Spinal cord (tissue), 10 donors: ENCODE results near the gene GGT5. TPM values are rescaled to one million over a fixed set of nuclear protein-coding genes. Genes with fewer than 3 reads are reported as not detected.
A peak's percentile ranks its signal among the peaks of the same experiment; 100 is the strongest.
"Not testable (repeated sequence)": the region's sequence is repeated elsewhere in the genome, so short reads cannot be mapped to it uniquely, and the experiment has no call there.

Experiments used
- DNase-seq, 6 donors: peaks; one replicate each; pipeline versions ENCODE4 v3.0.0 to v3.0.0-alpha.2; 2013 to 2015; ENCODE audit warnings: low spot score in 6 of 6, low read depth in 4 of 6
- H3K27ac ChIP-seq: one replicate; pipeline ENCODE4 v1.5.1; 2013; ENCODE audit warnings: low read depth, low read length, control low read depth
- H3K27me3 ChIP-seq: one replicate; pipeline ENCODE4 v1.6.1; 2013; ENCODE audit warnings: low read length; ENCODE audit not compliant: control insufficient read depth, insufficient read depth
- H3K36me3 ChIP-seq: one replicate; pipeline ENCODE4 v1.6.1; 2013; ENCODE audit warnings: low read length; ENCODE audit not compliant: control insufficient read depth, insufficient read depth
- H3K4me1 ChIP-seq: one replicate; pipeline ENCODE4 v1.6.1; 2013; ENCODE audit warnings: low read length; ENCODE audit not compliant: control insufficient read depth, insufficient read depth
- H3K4me3 ChIP-seq: one replicate; pipeline ENCODE4 v1.5.1; 2013; ENCODE audit warnings: low read depth, low read length, control low read depth
- H3K9me3 ChIP-seq: one replicate; pipeline ENCODE4 v1.6.1; 2013; ENCODE audit warnings: low read length; ENCODE audit not compliant: control insufficient read depth, insufficient read depth
- WGBS: methylation state at CpG from one replicate; pipeline ENCODE4 v1.1.5; 2013; ENCODE audit warnings: missing lambda C conversion rate; ENCODE audit not compliant: insufficient coverage; 5-methylcytosine and 5-hydroxymethylcytosine counted together
- polyA plus RNA-seq, 2 donors: library from polyadenylated mRNA; unstranded; fragments of 120-200 nt; gene quantifications; one replicate each; pipeline ENCODE4 v1.2.1, GENCODE V29; 2013; ENCODE audit not compliant: insufficient read length in 2 of 2
- total RNA-seq, 2 donors: library from RNA; depleted of rRNA in 1 of 2; stranded (reverse); fragments of 120-200 nt in 1 of 2; fragments of >200 nt in 1 of 2; gene quantifications; one replicate each; pipeline versions ENCODE4 v1.2.3 to v1.2.4, GENCODE V29; 2013 to 2014
- donor health status: healthy.

Gene GGT5
- total and polyA plus RNA-seq, 4 donors: 2.9 to 12.3 (median 9.4) TPM

DNA sequence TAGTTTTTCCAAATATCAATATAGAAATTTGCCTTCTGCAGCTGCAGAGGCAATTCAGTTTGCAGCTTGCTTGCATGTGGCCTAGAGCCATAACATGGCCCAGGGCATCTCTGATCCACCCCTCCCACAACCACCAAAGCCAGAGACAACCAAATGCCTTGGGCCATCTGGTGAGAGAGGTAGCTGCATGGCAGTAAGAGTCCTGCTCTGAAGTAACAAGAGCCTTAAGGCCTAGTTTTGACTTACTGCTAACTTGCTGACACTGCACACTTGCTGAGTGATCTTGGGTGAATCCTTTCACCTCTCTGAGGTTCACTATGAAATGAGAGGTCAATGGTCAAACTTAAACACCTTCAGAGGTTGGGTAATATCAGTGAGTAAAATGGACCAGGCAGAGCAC, 20.9 kb upstream of the GGT5 start:
- Histone ChIP-seq H3K36me3 (no peaks in the 10 kb centered on the region), H3K4me3 (no peak overlapping the region), H3K9me3 (no peaks in the 10 kb centered on the region), H3K4me1 (no peaks in the 10 kb centered on the region), H3K27me3 (no peaks in the 10 kb centered on the region), H3K27ac (no peak overlapping the region)
- DNase-seq: no peak

DNA sequence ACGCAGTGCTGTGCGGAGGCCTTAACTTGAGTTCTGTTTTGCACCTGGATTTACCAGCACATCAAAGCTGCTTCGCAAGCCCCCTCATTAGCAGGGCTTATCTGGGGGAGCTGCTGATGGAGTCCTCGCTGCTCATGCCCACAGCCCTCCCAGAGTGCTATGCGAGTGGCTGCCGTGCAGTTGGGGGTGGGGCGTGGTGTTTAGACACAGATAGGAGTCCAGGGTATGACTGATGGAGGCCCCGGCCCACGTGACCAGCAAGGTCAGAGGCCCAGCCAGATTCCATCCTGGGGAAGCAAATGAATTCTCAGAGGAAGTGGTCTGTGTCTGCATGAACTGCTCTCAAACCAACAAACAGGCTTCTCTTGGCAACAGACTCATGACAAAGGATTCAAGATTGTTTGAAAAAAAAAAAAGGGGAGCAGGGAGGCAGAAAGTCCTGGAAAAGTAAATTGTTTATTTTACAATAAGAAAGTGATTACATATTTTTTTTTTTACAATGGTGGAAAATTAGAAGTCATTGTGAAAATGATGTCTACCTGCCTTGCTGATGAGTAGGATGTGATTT, 19.5 kb upstream of the GGT5 start:
- not testable (repeated sequence) for H3K9me3 ChIP-seq, H3K36me3 ChIP-seq, H3K4me1 ChIP-seq, H3K4me3 ChIP-seq, H3K27me3 ChIP-seq
- H3K27ac ChIP-seq: peak overlapping the region; percentile 33
- DNase-seq: peak in 1 of 6 donors; percentile 15
- WGBS: no CpG with 5 or more reads among the region's 9 CpGs

DNA sequence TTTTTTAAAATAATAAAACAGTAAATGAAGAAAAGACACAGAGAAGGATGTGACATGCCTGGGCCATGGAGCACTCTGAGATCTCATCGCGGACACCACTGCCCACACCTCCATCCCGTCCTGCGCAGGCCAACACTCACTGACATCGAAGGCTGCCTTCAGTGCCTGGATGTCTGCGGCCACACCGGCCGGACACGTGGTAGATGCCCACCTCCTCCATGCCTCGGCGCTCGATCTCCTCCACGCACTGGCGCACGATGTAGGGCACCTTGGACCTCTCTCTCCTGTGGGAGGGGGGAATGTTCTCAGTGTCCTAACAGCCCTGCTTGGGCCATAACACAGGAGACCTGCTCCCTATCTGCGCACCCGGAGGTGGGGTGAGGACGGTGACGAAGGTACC, 18.6 kb upstream of the GGT5 start:
- H3K9me3 ChIP-seq, H3K36me3 ChIP-seq, H3K4me3 ChIP-seq, H3K4me1 ChIP-seq, H3K27me3 ChIP-seq, H3K27ac ChIP-seq, DNase-seq: not testable (repeated sequence)
- WGBS: no CpG with 5 or more reads among the region's 19 CpGs

DNA sequence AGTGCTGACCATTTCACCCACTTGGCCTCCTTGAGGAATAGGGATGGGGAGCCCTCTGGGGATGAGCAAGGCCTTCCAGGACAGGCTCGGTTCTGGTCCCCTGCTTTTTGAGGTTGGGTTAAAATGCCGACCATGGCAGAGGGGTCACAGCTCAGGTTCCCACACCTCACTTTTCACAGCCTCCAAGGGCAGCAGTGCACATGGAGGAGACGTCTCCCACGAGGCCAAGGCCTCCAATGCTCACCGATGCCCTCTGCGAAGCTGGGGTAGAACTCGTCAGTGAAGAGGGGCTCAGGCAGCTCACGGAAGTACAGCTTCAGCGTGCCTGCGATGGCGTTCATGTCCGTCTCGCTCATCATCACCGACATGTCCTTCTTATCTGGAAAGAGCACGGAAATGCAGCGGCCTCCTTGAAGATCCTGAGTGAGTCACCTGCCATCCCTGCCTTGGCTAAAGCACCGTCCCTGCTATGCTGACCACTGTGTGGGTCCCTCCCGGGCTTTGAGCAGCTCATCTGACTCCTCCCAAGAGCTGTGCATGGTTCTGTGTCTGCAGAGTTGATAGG, 17.4 kb upstream of the GGT5 start:
- H3K27ac ChIP-seq, H3K36me3 ChIP-seq, H3K4me1 ChIP-seq, H3K9me3 ChIP-seq, H3K27me3 ChIP-seq, H3K4me3 ChIP-seq, DNase-seq: not testable (repeated sequence)
- WGBS: 93% methylated on average over 16 of the region's 18 CpGs

DNA sequence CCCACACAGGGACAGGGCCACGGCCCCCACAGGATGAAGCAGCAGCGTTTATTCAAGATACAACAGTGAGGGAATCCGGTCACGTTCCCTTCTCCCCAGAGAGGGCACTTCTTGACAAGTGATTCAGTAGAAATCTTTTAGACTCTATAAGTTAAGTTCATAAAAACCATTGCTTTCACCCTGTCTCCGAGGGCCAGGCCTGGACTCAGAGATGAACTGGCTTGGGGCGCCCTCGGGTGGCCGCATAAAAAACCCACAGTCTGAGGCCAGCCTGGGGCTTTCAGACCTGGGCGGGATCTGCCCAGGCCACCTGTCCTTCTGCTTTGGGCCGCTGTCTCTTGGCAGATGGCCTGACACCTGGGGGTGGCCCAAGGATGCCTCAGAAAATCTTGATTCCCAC, 14.6 kb upstream of the GGT5 start:
- H3K36me3 ChIP-seq, H3K27ac ChIP-seq, H3K4me1 ChIP-seq, H3K27me3 ChIP-seq, H3K9me3 ChIP-seq, H3K4me3 ChIP-seq: not testable (repeated sequence)
- 0% methylated on average over 1 of the region's 10 CpGs for WGBS
- DNase-seq: peak in 3 of 6 donors; percentile 36 to 81 (median 64)

DNA sequence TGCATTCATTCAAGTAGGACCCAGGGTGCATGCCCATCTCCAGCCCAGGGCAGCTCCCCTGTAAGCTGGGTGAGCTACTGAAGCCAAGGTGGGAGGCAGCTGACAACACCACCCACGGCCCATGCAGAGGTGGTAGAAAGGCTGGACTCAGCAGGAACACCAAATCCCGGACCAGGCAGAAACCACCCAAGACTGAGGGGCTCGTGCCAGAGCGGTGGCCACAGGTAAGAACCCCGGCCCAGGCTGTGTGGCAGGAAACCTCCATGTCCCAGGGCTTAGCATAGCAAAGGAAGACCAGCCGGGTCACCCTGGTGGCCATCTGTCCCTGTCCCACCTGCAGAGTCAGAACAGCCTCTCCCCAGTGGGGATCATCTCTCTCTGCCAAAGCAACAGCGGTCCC, 11.9 kb upstream of the GGT5 start:
- not testable (repeated sequence) for H3K9me3 ChIP-seq, DNase-seq, H3K4me1 ChIP-seq, H3K27ac ChIP-seq, H3K4me3 ChIP-seq, H3K27me3 ChIP-seq, H3K36me3 ChIP-seq
- 98% methylated on average over 5 of the region's 7 CpGs for WGBS

DNA sequence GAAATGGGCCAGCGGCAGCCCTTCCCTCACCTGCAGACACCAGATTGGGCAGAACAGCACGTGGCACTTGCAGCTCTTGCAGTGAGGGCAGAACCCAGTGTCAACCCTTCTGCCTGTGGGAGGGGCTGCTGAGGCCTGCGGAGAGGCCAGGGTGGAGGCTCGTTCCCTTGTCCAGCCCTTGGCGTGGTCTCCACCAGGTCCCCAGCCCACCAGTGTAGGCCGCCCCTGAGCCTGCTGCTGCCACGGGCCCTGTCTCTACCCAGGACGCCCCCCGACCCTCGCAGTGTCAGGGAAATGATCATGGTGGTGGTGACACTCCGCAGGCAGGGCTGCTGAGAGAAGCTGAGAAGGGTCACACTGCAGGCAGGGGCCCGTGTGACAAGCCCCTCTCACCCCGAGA, 11.3 kb upstream of the GGT5 start:
- not testable (repeated sequence) for H3K9me3 ChIP-seq, H3K27ac ChIP-seq, H3K27me3 ChIP-seq, H3K4me1 ChIP-seq, DNase-seq, H3K4me3 ChIP-seq, H3K36me3 ChIP-seq
- WGBS: no CpG with 5 or more reads among the region's 13 CpGs

DNA sequence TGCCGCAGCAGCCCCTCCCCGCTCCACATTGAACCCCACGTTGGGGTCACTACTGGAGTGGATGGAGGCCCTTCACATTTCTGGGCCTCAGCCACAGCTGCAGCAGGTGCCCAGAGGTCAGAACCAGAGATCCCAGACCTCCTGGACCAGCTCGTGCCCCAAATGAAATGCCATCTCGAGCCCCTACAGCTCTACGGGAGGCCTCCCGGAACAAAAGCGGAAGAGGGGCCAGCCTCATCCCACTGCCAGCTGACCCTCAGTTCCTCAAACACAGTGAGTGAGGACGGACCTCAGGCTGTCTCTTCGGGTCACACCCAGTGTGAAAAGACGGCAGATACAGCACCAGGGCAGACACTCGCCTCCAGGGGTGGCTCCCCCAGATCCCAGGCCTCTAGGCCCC, 8.2 kb upstream of the GGT5 start:
- not testable (repeated sequence) for H3K36me3 ChIP-seq, DNase-seq
- 80% methylated on average over 11 of the region's 12 CpGs for WGBS

DNA sequence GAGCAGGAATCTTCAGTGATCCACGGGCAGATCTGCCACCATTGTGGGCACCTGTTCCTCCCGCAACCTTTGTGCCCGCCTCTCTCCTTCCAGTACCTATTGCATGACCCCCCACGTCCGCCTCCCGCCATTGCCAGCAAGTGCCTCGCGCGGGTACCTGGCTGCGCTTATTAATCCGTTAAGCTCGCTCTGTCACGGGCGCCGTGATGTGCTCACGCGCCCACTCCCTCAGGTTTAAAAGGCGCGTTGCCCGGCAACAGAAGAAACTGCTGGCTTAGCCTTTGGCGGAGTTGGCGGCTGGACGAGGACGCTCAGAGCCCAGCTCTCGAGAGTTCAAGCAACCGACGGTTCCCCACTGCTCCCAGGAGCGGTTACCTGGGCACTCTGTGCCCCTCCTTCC, 6.4 kb upstream of the GGT5 start:
- H3K4me1 ChIP-seq: peaks cover 16% of the 10 kb centered on the region
- H3K27me3 ChIP-seq, H3K9me3 ChIP-seq, H3K27ac ChIP-seq, H3K36me3 ChIP-seq, DNase-seq, H3K4me3 ChIP-seq: not testable (repeated sequence)
- WGBS: no CpG with 5 or more reads among the region's 28 CpGs

More for the DNA sequence above, 8.2 kb upstream of the GGT5 start:
- not testable (repeated sequence) for H3K4me1 ChIP-seq, H3K4me3 ChIP-seq, H3K27ac ChIP-seq, H3K9me3 ChIP-seq, H3K27me3 ChIP-seq

DNA sequence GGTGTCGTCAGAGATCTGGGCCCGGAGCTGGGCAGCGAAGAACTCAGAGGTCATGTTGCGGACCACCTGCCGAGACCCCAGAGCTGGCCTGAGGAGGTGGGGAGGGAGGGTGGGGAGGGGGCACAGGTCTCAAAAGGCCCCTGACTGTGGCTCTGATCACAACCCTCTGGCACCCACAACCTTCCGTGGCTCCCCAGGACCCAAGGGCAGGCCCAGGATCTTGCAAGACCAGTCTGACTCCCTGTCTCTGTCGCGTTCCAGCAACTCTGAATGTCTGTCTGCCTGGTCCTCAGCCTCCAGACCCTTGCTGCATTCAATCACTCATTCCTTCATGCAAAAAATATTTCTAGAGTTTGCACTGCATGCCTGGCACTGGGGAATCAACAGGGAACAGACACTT, 4.5 kb upstream of the GGT5 start:
- DNase-seq, H3K27ac ChIP-seq, H3K36me3 ChIP-seq, H3K9me3 ChIP-seq, H3K27me3 ChIP-seq, H3K4me3 ChIP-seq: not testable (repeated sequence)
- H3K4me1 ChIP-seq: peaks cover 30% of the 10 kb centered on the region
- WGBS: no CpG with 5 or more reads among the region's 8 CpGs
